Hematopoietic multipotent progenitor cell (in vitro differentiated cells): ENCODE data around the gene PARN. TPM values are rescaled to one million over a fixed set of nuclear protein-coding genes. Genes with fewer than 3 reads are reported as not detected.
"Not testable (repeated sequence)": the region's sequence is repeated elsewhere in the genome, so short reads cannot be mapped to it uniquely, and the experiment has no call there.

Experiments
- DNase-seq, 3 donors: peaks; one replicate each; pipeline ENCODE4 v3.0.0-alpha.2; 2011 to 2015; ENCODE audit warnings: low read depth in 2 of 3, low spot score in 2 of 3
- total RNA-seq: library from RNA; depleted of rRNA; stranded (reverse); fragments of >200 nt; gene quantifications from one replicate; pipeline ENCODE4 v1.2.3, GENCODE V29; 2012

PARN gene
- total RNA-seq, 1 donor = 17.8 TPM

DNA sequence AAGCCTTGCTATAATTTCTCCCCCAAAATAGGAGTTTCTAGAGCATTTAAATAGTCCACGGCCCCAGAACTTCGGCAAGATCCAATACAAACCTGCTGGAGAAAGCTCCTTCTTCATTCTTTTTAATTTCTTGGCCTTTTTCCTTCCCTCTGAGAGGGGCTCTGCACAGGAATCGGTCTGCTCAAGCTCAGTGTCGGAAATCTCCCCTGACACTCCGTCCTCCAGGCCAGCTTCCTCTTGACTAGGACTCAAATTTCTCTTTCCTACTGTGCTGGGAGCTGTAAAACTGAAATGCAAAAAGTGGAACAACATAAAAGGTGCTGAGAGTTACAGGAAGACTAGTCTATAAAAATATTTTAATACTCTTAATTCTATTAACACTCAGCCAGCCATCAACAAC lies 183.3 kb downstream of the PARN start:
- DNase-seq = no peak

DNA sequence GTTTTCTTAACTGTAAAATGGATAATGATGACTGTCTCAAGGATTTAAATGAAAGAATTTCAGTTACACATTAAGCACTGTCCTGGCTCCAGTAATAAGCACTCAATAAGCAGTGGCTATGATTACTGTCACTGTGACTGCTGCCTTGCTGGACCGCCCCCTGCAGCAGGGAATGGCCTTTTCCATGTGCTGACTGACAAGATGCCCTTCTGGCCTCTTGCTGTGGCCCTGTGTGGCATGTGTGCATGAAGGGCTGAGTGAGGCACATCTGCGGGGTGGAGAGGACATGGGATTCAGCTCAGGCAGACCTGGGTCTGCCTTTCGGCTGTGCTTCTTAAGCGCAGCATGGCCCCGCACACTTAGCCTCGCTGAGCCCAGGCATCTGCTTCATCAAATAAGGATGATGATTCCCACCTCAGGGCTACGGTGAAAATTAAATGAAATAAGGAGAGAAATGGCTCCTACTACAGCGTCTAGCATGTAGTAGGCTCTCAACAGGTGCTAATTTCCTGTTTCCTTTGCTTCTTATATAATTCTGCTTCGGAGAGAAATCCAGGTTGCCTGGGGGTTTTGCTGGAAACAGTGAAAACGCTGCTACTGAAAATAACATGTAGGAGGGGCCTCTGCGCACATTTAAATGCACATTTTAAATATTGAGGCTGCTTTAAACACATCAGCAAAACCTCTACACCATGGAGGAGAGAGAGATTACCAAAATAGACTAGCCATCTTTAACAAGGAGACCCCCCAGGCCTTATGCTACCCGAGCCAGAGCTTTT lies 183.9 kb downstream of the PARN start:
- no peak for DNase-seq

DNA sequence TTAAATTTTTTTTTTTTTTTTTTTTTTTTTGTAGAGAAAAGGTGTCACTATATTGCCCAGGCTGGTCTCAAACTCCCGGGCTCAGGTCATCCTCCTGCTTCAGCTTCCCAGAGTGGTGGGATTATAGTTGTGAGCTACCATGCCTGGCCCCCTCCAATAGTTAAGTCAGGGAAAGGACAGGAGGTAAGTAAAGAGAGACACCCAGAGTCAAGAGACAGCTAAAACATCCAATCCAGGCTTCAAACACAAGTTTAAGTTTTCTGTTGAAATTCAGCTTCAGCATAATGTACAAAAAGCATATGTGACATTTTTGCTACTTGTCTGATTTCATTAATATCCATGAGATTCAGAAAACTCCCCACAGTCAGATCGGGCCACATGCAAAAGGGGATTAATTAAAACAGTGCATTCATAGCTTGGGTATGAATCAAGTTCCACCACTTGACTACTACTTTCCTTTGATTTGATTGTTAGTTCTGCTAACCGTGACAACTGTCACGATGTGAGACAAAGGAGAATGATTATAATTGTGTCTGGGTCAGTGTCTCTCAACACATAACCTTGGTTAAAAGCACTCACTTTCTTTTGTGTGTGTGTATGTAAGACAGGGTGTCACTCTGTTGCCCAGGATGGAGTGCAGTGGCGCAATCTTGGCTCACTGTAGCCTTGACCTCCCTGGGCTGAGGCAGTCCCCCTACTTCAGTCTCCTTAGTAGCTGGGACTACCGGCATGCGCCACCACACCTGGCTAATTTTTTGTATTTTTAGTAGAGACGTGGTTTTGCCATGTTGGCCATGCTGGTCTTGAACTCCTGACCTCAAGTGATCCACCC lies 184.9 kb downstream of the PARN start:
- no peak for DNase-seq

DNA sequence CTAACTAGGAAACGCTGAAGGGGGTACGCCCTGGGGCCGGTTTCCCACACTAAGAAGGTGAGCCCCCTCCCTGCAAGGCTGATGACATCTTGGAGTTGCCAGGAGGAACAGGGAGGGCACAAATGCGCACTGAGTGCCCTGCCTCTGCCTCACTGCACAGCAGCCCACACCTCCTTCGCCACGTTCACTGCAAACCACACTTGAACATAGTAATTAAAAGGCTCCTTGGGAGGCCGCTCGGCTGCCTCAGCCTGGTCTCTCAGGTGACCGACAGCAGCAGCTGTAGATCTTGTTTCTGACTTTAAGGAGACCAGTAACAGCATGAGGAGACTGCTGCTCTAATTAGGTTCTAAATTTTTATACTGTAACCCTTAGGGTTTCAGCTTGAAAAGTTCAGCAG lies 188.5 kb downstream of the PARN start:
- DNase-seq = not testable (repeated sequence)

DNA sequence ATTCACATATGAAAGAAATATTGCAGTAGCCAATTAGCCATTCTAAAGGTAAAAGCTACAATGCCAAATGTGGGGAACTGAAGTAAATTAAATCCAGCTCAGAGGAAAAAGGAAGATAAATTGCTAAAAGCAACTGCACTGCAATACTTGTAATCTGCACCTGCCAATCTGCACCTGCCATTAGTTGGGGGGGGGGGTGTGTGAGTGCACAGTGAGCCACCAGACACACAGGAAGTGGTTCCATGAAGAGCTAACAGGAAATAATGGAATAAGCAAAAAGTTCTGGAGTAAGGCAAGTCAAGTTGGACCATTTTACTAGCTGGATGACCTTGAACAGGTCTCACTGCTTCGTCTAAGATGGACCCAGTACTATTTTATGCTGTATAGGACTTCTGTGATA lies 191.8 kb downstream of the PARN start:
- no peak for DNase-seq

- no peak for DNase-seq
Measured at GRCh38 chr16:14437426-14437825, 192.6 kb downstream of the PARN start.

- no peak for DNase-seq
Measured at GRCh38 chr16:14436401-14436955, 193.6 kb downstream of the PARN start.

DNA sequence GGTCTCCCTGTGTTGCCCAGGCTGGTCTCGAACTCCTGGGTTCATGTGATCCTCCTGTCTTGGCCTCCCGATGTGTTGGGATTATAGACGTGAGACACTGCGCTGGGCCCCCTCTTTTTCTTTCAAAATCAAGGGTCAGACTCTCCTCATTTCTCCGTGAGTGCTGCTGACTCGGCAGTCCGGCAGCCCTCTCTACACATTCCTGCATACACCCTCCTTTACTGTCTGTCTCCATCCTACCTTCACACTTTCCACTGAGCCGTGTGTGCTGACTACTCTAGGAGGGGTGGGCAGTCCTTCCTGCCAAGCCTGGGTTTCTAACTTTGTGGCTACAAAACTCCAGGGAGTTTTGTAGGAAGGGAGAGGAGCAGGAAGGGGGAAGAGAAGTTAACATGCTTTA lies 195.2 kb downstream of the PARN start:
- DNase-seq = no peak

DNA sequence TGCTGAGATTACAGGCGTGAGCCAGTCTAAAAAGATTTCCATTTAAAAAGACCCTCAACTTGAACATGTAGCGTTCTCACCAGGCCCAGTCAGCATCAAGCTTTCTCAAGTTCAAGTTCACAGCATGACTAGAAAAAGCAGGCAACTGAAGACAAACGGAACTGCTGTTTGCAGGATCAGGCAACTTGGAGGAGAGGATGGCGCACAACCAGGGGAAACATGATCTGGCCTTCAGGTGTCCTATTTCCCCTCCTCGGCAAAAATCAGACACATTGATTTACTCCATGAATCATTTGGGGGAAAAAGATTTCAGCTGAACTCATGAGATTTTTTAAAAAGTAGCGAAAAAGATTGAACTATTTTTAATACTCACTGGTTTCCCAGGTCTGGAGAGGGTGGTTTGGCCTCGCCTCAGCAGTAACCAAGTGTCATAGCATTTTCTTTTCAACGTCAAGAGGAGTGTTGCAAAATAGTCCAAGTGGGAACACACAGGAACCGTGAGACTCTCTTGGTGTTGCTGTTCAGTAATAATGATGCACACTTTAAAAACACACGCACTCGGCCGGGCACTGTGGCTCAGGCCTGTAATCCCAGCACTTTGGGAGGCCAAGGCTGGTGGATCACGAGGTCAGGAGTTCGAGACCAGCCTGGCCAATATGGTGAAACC lies 201.0 kb downstream of the PARN start:
- not testable (repeated sequence) for DNase-seq

GRCh38 chr16:14428043-14428442 lies 202.0 kb downstream of the PARN start:
- no peak for DNase-seq

DNA sequence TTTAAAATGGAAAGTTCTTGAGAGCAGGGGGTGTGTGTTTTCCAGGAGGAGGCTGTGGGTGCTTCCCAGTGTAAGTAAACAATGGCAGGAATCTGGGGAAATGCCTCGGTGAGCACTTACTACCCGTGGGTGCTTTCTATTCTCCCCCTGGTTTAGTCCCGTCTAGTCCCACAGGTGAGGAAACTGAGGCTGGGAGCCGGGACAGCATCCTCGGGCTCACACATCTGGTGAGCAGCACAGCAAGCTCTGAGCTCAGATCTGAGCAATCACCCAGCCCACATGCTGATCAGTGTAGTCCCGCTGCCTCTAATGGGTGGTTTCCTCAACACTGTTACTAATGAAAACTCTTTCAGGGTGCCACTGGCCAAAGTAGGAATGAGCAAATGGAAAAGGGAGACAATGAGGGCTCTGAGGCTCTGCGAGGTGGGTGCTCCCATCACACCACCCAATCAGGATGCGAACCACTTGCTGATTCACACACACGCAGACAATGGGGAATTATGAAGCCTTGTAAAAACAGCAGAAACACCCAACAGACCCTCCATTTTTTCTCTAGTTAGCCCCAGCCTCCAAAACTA lies 202.6 kb downstream of the PARN start:
- no peak for DNase-seq

DNA sequence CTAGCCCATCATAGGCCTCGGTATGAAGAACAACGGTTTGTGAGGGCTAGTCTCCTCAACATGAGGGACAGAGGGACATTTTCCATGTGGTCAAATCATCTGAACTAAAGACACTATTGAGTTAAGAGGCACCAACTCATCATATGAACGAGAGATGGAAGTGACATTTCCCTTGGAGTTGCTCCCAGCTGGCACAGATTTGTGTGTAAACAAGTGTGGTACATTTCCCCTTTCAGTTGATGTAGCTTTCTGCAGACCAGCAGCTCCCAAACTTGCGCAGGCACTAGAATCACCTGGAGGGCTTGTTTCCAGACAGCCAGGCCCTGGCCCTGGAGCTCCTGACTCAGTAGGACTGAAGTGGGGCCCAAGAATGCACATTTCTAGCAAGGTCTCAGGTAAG lies 205.5 kb downstream of the PARN start:
- no peak for DNase-seq

DNA sequence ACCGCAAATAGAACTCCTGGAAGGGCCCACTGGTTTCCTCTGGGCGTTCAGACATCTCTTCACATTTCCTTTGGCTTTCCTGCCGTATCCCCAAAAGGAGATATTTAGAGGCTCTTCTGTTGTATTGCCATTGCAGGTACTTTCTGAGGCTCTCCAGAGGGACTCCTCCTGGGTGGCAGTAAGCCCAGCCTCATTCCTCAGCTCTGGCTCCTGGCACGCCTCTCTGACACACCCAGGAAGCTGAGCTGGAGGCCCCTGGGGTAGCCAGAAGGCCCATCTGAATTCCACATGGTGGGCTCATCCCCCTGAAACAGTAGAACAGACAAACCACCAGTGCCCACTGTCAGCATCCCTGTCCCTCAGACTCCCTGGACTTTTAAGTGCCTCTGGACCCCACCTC lies 206.7 kb downstream of the PARN start:
- no peak for DNase-seq

- DNase-seq = no peak
Measured at GRCh38 chr16:14420721-14421488, 209.2 kb downstream of the PARN start.

GRCh38 chr16:14420243-14420642 lies 209.8 kb downstream of the PARN start:
- not testable (repeated sequence) for DNase-seq

GRCh38 chr16:14419817-14420216 lies 210.2 kb downstream of the PARN start:
- no peak for DNase-seq

- DNase-seq = no peak
Measured at GRCh38 chr16:14418795-14419225, 211.2 kb downstream of the PARN start.

DNA sequence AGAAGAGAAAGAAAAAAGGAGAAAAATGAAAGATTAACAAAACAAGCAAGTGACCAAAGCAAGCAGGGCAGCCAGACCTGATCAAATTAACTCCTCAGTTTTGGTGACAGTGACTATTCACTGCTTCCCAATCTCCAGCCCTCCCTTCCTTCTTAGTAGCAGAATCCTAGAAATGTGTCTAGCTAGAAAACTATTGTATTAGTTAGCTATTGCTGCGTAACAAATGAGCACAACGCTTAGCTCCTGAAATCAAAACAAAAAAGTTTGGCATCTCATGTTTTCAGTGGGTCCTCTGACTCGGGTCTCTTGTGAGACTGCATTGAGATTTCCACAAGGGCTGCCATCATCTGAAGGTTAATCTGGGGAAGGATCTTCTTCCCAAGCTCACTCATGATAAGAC lies 213.9 kb downstream of the PARN start:
- DNase-seq = no peak

DNA sequence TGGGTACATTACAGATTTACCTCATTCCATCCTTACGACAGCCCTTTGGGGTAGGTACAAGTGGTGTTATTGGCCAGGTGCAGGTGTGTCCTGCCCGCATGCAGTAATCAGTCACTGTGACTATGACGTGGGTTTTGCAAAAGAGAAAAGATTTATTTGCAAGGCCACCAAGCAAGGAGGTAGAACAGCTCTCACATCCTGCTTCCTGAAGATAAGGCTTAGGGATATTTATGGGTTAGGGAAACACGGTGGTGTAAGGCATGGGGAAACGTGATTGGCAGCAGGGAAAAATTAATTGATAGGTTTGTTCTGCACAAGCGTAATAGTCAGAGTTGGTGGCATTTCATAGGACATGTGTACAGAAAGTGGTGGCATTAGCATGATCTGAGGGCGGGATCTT lies 214.8 kb downstream of the PARN start:
- DNase-seq = no peak

- DNase-seq = no peak
Measured at GRCh38 chr16:14409563-14409962, 220.5 kb downstream of the PARN start.
